IPS-NIHi7 (cell line): ENCODE results near the gene SPAG7.

Source experiments
- DNase-seq: peaks from one replicate; pipeline ENCODE4 v3.0.0; 2012; ENCODE audit warnings: mixed read lengths; ENCODE audit errors: extremely low spot score

SPAG7 gene

DNA sequence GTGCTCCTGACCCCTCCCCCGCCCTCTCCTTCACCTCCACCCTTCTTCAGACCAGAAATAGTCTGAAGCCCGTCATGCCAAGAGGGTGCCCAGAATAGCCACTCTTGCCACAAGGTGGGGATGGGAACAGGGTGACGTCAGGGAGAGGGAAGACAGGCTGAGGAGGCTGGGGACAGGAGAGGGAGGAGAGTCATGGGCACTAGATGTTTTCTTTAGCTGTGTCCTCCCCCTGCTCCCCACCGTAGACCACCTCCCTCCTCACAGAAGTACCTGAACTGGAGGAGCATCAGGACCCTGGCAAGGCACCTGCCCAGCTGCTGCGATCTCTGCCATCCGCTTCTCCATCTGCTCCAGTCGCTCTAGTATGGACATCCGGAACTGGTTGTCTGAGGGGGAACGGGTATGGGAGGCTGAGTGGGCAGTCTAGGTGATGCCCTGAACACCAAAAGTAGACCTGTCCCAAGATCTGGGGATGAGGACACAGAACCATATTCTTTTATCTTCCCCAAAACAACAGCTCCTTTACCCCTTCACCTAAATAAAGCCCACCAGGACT is 6.6 kb upstream of the SPAG7 start:
- no peak for DNase-seq

DNA sequence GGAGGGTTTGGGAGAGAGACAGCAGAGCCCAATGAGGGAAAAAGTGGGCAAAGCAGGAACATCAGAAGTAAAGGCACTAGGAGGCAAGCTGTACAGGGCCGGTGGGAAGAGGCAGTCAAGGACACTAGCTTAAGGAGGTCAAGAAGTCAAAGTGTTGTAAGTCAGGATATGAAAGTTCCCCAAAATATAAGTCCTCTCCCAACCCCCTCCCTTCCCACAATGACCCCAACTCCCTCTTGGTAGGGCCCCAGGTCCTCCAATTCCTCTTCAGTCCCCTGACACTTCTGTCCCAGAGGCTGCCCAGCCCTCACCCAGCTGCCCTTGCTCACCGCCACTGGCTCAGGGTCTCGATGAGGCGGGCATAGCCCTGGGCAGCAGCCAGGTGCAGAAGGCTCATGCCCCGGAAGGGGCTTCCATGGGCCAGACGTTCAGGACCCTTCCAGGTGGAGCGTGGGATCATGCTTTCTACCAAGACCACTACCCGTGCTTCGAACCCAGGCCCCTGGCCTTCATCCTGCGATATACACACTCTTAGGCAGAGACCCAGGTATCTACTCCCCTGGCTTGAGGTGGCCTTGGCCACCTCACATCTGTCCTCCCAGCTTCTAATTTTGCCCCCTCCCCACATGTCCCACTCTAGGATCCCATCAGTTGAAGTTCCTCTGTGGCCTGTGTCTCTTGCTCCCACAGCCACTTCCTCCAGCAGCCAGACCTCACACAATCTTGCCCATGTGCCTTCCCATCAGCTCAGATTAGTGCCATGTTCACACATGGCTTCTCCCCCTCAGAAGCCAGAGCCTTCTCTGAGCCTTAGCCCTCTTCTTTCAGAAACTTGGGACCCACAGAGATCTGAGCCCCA is 5.9 kb upstream of the SPAG7 start:
- no peak for DNase-seq

DNA sequence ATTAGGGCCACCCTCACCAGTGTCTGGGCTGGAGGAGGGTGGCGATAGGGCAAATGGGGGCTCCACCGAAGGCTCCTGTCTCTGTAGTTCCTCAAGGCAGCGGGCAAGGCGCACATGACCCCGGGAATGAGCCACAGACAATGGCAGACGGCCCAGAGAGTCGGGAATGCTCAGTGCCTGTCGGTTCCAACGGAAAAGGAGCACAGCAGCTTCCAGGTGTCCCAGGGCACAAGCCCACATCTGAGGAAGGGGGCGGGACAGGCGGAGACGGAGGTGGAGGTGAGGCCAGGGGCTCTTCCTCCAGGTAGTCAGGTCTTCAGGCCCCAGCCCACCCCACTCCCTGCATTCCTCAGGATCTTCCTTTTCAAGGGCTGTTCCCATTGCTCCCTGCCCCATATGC is 5.1 kb upstream of the SPAG7 start:
- peak; percentile 31 for DNase-seq

DNA sequence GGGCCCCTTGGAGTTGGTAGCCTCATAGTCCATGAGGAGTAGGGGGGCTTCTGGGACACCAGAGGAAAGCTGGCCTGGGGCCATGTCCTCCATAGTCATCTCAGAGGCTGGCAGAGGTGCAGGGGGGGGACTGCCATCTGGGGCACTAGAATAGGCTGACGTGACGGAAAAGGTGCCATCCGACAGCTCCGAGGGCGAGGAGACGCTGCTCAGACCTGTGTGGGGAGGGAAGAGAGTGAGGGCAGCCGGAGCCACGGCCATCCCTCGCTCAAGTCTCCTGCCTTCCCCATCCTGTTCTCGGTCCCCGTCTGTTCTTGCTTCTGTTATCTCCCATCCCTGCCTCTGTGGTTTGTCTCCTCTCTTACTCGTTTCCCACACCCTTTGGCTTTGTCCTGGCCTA is 4.7 kb upstream of the SPAG7 start:
- no peak for DNase-seq

DNA sequence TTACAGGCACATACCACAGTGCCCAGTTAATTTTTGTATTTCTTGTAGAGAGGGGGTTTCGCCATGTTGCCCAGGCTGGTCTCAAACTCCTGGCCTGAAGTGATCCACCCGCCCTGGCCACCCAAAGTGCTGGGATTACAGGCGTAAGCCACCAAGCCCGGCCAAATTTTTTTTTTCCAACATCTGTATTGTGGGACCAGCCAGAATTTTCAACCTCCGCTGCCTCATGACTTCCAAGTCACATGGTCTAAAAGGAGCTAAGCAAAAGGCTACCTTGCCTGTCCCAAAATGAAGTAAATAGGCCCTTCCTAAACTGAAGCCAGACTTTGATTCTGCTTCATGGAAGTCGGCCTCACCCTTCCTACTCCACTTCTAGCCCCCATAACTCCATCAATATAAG is 4.2 kb upstream of the SPAG7 start:
- DNase-seq: no peak

DNA sequence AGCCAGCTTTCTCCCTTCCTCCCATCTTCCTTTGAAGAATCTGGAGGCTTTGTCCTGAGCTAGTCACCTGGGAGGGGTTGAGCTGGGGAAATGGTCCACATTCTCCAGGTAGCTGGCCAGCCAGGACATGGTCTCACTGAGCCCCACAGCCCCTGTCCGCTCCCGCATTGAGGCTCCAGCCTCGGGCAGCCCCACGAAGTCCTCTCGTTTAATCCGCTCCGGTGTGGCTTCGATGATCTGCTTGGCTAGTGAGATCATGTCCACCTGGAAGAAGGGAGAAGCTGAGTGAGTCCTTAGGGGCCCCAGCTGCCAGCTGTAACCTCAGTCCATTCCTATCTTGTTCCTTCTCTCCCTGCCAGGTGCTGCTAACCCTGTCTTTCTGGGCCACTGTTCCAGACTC is 2.7 kb upstream of the SPAG7 start:
- DNase-seq: no peak

GRCh38 chr17:4969551-4970173 is 2.0 kb upstream of the SPAG7 start:
- DNase-seq: no peak

- DNase-seq: peak; percentile 23
Measured at GRCh38 chr17:4969047-4969550, 1.5 kb upstream of the SPAG7 start.

DNA sequence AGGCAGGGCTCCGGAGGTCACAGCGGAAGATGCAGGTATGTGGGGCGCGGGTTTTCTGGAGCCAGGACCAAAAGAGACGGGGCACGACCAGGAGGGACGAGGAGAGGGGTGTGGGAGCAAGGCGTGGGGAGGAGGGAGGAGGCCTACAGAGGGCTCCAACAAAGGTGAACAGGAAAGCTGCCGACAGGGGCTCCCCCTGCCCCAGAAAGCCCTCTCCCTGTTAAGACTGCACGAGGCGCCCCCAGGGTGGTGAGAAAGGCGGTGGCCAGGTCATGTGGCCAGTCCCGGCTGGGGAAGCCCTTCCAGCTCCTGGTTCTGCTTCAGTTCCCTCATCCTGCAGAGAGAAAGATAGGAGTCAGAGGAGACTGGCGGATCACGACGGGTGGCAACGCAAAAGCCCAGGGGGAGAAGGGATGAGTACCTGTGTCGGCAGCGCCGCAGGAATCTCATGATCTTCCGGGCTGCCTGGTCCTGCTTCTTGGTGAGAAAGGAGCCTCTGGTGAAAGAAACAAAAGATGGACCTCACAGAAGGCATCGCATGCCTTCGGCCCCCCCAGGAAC is 949 bp upstream of the SPAG7 start:
- peak; percentile 46 for DNase-seq

- DNase-seq: peak; percentile 96
Measured at GRCh38 chr17:4966844-4967538, 626 bp downstream of the SPAG7 start.

DNA sequence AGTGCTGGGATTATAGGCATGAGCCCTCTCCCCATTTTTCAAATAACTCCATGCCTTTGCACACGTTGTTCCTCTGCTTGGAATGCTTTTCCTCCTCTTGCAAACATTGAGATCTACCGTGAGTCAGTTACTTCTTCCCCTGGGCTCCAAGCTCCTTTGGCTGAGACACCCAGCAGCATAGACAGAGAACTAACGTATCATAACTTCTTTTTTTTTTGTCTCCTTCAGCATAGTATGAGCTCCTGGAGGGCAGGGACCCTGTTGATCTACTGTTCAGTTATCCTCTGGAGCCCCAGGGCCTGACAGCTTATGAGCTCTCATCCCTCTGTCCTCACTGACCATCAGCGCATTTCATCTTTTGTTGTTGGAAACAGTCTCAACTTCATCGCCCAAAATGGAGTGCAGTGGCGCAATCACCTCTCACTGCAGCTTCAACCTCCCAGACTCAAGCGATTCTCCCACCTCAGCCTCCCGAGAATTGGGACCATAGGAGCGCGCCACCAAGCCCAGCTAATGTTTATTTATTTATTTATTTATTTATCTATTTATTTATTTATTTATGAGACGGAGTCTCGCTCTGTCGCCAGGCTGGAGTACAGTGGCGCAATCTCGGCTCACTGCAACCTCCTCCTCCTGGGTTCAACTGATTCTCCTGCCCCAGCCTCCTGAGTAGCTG is 2.2 kb downstream of the SPAG7 start:
- no peak for DNase-seq

- no peak for DNase-seq
Measured at GRCh38 chr17:4960279-4960922, 7.2 kb downstream of the SPAG7 start.

DNA sequence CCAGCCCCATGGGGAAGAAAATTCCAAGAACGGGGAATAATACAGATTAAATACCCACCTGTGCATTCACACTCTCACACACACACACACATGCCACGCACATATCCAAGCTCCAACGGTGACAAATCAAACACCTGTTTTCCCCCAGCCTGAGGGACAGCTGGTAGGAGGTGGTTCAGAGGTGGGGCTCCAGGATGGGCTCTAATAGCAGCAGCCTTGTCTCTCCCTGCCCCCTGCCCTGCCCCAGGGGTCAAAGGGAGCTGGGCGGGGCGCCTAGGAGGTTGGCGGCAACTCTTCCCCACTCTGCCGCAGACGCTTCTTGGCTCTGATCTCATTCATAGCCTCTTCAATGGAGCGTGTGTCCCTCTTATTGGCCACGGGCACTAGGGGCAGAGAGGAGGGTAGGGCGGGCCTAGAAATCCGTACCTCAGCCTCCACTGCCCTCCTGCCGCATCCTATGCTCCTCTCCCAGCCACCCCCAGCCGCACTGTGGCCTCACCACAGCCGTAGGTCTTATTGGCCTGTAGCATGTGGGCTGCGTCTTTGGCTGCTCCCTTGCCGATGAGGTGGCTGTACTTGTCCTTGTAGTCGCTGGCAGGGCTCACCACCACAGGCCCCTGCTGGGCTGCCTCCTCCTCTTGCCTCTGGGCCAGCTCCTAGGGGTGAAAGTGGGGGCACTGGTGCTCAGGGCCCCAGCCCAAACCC is 8.2 kb downstream of the SPAG7 start:
- DNase-seq: no peak

DNA sequence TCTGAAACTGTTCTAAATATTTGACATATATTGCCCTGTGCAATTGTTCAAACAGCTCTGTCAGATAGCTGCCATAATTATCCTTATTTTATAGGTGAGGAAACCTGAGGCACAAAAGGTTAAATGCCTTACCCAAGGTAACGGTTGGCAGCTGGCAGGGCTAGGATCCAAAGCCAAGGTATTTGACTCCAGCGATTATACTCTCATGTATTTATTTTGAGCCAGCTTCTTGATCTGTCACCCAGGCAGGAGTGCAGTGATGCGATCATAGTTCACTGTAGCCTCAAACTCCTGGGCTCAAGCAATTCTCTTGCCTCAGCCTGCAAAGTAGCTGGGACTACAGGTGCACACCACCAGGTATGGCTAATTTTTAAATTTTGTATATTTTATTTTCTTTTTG is 9.5 kb downstream of the SPAG7 start:
- DNase-seq: no peak

- DNase-seq: peak; percentile 36
Measured at GRCh38 chr17:4956493-4957061, 11.0 kb downstream of the SPAG7 start.

DNA sequence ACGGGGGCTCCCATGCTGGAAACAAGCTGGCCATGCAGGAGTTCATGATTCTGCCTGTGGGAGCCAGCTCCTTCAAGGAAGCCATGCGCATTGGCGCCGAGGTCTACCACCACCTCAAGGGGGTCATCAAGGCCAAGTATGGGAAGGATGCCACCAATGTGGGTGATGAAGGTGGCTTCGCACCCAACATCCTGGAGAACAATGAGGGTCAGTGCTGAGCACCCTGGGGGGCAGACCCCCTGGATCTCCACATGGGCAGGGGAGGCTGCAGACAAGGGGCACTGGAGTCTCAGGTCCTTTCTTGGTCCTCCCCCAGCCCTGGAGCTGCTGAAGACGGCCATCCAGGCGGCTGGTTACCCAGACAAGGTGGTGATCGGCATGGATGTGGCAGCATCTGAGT is 12.5 kb downstream of the SPAG7 start:
- no peak for DNase-seq

GRCh38 chr17:4953451-4953961 is 14.1 kb downstream of the SPAG7 start:
- DNase-seq: no peak

GRCh38 chr17:4951486-4951885 is 16.1 kb downstream of the SPAG7 start:
- no peak for DNase-seq

GRCh38 chr17:4950746-4951204 is 16.8 kb downstream of the SPAG7 start, which contains the start of gene ENO3:
Gene ENO3 (plus strand): TSS chr17:4951119. CDS start chr17:4951830, 711 bp downstream.
- DNase-seq: no peak
